A549 treated with dexamethasone at 1 μM for 4 hours (cell line): ENCODE results near the gene USP21. TPM values are rescaled to one million over a fixed set of nuclear protein-coding genes. Genes with fewer than 3 reads are reported as not detected.

Experiments
- total RNA-seq: library from RNA; stranded (reverse); fragments of 200-300 nt; extraction: Qiagen RNA extraction; gene quantifications from 5 replicates; pipeline ENCODE4 v1.2.3, GENCODE V29; 2022

Gene USP21
- total RNA-seq, result 14.8 to 21.6 TPM (median 20.7 TPM) in 5 replicates

GRCh38 chr1:161159087-161159912, at the start of gene USP21:
TSS of gene USP21 (plus strand) at chr1:161159500. CDS start at chr1:161160641, 1,141 bp downstream.

GRCh38 chr1:161117759-161118581, 41.3 kb upstream of the USP21 start, which contains the start of the genes NIT1 and PFDN2:
TSS of gene NIT1 (plus strand) at chr1:161118105. CDS start at chr1:161118177, 72 bp downstream.
TSS of gene PFDN2 (minus strand) at chr1:161118037. CDS start at chr1:161118026, 11 bp downstream.

GRCh38 chr1:161132410-161133219, 26.7 kb upstream of the USP21 start, which contains the start of gene DEDD:
TSS of gene DEDD (minus strand) at chr1:161132667. CDS start at chr1:161124462, 8,205 bp downstream.

GRCh38 chr1:161153682-161154337, 5.5 kb upstream of the USP21 start, which contains the start of gene UFC1:
TSS of gene UFC1 (plus strand) at chr1:161153978. CDS start at chr1:161153998, 20 bp downstream.

GRCh38 chr1:161165742-161166668, 6.7 kb downstream of the USP21 start, which contains the start of gene PPOX:
TSS of gene PPOX (plus strand) at chr1:161166426. CDS start at chr1:161166848, 422 bp downstream.

GRCh38 chr1:161177112-161177935, 18.0 kb downstream of the USP21 start, which contains the start of gene B4GALT3:
TSS of gene B4GALT3 (minus strand) at chr1:161177507. CDS start at chr1:161176060, 1,447 bp downstream.

GRCh38 chr1:161198897-161199431, 39.7 kb downstream of the USP21 start, which contains the start of gene ADAMTS4:
TSS of gene ADAMTS4 (minus strand) at chr1:161199054. CDS start at chr1:161198627, 427 bp downstream.

GRCh38 chr1:161201836-161202712, 42.8 kb downstream of the USP21 start, which contains the start of gene NDUFS2:
TSS of gene NDUFS2 (plus strand) at chr1:161202367. CDS start at chr1:161202386, 19 bp downstream.

GRCh38 chr1:161215076-161215475, 55.8 kb downstream of the USP21 start, which contains the start of gene FCER1G:
TSS of gene FCER1G (plus strand) at chr1:161215295. CDS start at chr1:161215322, 27 bp downstream.

Other genes with a start within 250 kb of the USP21 start
- 0.66 to 1.1 TPM (median 0.82 TPM) in 5 replicates for gene ITLN2, start 204.7 kb upstream of the USP21 start, total RNA-seq
- gene F11R, start 138.3 kb upstream of the USP21 start, total RNA-seq, result 58.5 to 82.8 TPM (median 74.8 TPM) in 5 replicates
- gene TSTD1, start 120.5 kb upstream of the USP21 start, total RNA-seq, result 0.17 to 0.32 TPM (median 0.24 TPM) in 3 of 5 replicates, not detected in the others
- gene USF1, start 113.5 kb upstream of the USP21 start, total RNA-seq, result 46.5 to 54.5 TPM (median 50.7 TPM) in 5 replicates
- 0.06 to 0.15 TPM (median 0.14 TPM) in 5 replicates for gene ARHGAP30, start 89.6 kb upstream of the USP21 start, total RNA-seq
- 1.6 to 3.5 TPM (median 2.2 TPM) in 5 replicates for gene NECTIN4, start 69.9 kb upstream of the USP21 start, total RNA-seq
- 1.5 to 2.1 TPM (median 1.6 TPM) in 5 replicates for gene KLHDC9, start 61.1 kb upstream of the USP21 start, total RNA-seq
- gene PFDN2, start 41.5 kb upstream of the USP21 start, total RNA-seq, result 97.6 to 118 TPM (median 102 TPM) in 5 replicates
- gene NIT1, start 41.4 kb upstream of the USP21 start, total RNA-seq, result 27.5 to 32.9 TPM (median 31.8 TPM) in 5 replicates
- gene DEDD, start 26.8 kb upstream of the USP21 start, total RNA-seq, result 27.0 to 38.1 TPM (median 34.9 TPM) in 5 replicates
- gene UFC1, start 5.5 kb upstream of the USP21 start, total RNA-seq, result 89.0 to 149 TPM (median 91.5 TPM) in 5 replicates
- gene PPOX, start 6.9 kb downstream of the USP21 start, total RNA-seq, result 10.8 to 16.0 TPM (median 13.4 TPM) in 5 replicates
- 20.3 to 26.3 TPM (median 25.3 TPM) in 5 replicates for gene B4GALT3, start 18.0 kb downstream of the USP21 start, total RNA-seq
- gene ADAMTS4, start 39.6 kb downstream of the USP21 start, total RNA-seq, result 0.01 TPM in 3 of 5 replicates, not detected in the others
- 80.5 to 103 TPM (median 82.4 TPM) in 5 replicates for gene NDUFS2, start 42.9 kb downstream of the USP21 start, total RNA-seq
- 0.23 to 0.34 TPM (median 0.25 TPM) in 3 of 5 replicates, not detected in the others for gene FCER1G, start 55.8 kb downstream of the USP21 start, total RNA-seq
- gene APOA2, start 64.1 kb downstream of the USP21 start, total RNA-seq, result not detected in 5 replicates
- gene TOMM40L, start 66.6 kb downstream of the USP21 start, total RNA-seq, result 9.3 to 11.1 TPM (median 11.0 TPM) in 5 replicates
- not detected in 5 replicates for gene NR1I3, start 78.7 kb downstream of the USP21 start, total RNA-seq
- gene PCP4L1, start 99.2 kb downstream of the USP21 start, total RNA-seq, result 0.07 to 0.12 TPM (median 0.09 TPM) in 3 of 5 replicates, not detected in the others
- 0.15 to 0.26 TPM (median 0.23 TPM) in 5 replicates for gene MPZ, start 150.5 kb downstream of the USP21 start, total RNA-seq
- gene SDHC, start 154.9 kb downstream of the USP21 start, total RNA-seq, result 191 to 237 TPM (median 201 TPM) in 5 replicates
- gene CFAP126, start 208.4 kb downstream of the USP21 start, total RNA-seq, result 0.16 to 0.29 TPM (median 0.24 TPM) in 4 of 5 replicates, not detected in the other